Glutamatergic neuron (in vitro differentiated cells): ENCODE data around the gene MATK. TPM values are rescaled to one million over a fixed set of nuclear protein-coding genes. Genes with fewer than 3 reads are reported as not detected.

Source experiments
- DNase-seq: peaks from one replicate; pipeline ENCODE4 v3.0.0; 2022
- H3K27ac Mint-ChIP-seq: one replicate; pipeline ENCODE4 v1.8.0; 2020; ENCODE audit warnings: mild to moderate bottlenecking, mixed read lengths, inconsistent platforms; ENCODE audit not compliant: unreplicated experiment
- H3K27me3 Mint-ChIP-seq: one replicate; pipeline ENCODE4 v1.8.0; 2020; ENCODE audit warnings: mild to moderate bottlenecking, moderate library complexity, mixed read lengths, inconsistent platforms; ENCODE audit not compliant: unreplicated experiment
- H3K36me3 Mint-ChIP-seq: one replicate; pipeline ENCODE4 v1.8.0; 2020; ENCODE audit warnings: mild to moderate bottlenecking, mixed read lengths, inconsistent platforms; ENCODE audit not compliant: unreplicated experiment
- H3K4me1 Mint-ChIP-seq: one replicate; pipeline ENCODE4 v1.8.0; 2020; ENCODE audit warnings: mild to moderate bottlenecking, low read depth, mixed read lengths, inconsistent platforms; ENCODE audit not compliant: unreplicated experiment
- H3K4me3 Mint-ChIP-seq: one replicate; pipeline ENCODE4 v1.8.0; 2020; ENCODE audit warnings: mild to moderate bottlenecking, mixed read lengths, inconsistent platforms; ENCODE audit not compliant: unreplicated experiment
- H3K9me3 Mint-ChIP-seq: one replicate; pipeline ENCODE4 v1.8.0; 2020; ENCODE audit warnings: mild to moderate bottlenecking, moderate library complexity, mixed read lengths, inconsistent platforms; ENCODE audit not compliant: unreplicated experiment
- total RNA-seq: library from RNA; stranded (reverse); fragmentation: NEBNext Ultra II Directional; extraction: Animal tissue kit (Norgen Biotek cat#: 25700); gene quantifications from one replicate; pipeline ENCODE4 v1.2.1, GENCODE V29; 2021; ENCODE audit not compliant: unreplicated experiment
- TF ChIP-seq, protein P1 (sequence below): fragments of 200-600 bp; sonication (generic); IDR thresholded peaks from one replicate; pipeline ENCODE4 v1.5.0; 2021; ENCODE audit not compliant: partially characterized antibody, unreplicated experiment

MATK gene
- total RNA-seq, 1 donor from 2014 or later = not detected

DNA sequence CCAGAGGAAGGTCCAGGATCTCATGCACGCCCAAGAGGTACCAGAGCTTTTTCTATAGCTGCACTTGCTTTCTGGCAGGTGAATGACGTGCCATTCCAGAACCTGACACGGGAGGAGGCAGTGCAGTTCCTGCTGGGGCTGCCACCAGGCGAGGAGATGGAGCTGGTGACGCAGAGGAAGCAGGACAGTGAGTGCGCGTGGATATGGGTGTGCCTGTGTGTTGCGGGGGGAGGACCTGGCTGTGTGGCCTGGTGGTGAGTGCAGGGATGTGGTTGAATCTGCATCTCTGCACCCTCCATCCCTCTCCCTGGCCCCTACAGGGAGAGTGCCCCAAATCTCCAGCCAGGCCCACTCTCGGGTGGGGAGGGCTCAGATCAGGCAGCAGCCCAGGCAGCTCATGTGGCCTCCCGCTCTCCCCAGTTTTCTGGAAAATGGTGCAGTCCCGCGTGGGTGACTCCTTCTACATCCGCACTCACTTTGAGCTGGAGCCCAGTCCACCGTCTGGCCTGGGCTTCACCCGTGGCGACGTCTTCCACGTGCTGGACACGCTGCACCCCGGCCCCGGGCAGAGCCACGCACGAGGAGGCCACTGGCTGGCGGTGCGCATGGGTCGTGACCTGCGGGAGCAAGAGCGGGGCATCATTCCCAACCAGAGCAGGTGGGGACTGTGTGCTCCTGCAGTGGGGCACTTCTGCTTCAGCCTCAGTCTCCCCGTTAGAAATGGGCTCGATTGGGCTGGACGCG lies 47.5 kb downstream of the MATK start:
- TF ChIP-seq, protein P1, sequence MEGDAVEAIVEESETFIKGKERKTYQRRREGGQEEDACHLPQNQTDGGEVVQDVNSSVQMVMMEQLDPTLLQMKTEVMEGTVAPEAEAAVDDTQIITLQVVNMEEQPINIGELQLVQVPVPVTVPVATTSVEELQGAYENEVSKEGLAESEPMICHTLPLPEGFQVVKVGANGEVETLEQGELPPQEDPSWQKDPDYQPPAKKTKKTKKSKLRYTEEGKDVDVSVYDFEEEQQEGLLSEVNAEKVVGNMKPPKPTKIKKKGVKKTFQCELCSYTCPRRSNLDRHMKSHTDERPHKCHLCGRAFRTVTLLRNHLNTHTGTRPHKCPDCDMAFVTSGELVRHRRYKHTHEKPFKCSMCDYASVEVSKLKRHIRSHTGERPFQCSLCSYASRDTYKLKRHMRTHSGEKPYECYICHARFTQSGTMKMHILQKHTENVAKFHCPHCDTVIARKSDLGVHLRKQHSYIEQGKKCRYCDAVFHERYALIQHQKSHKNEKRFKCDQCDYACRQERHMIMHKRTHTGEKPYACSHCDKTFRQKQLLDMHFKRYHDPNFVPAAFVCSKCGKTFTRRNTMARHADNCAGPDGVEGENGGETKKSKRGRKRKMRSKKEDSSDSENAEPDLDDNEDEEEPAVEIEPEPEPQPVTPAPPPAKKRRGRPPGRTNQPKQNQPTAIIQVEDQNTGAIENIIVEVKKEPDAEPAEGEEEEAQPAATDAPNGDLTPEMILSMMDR = no peak
- peaks cover 1% of the 10 kb centered on the region for H3K36me3 Mint-ChIP-seq
- H3K4me1 Mint-ChIP-seq = peaks cover 2% of the 10 kb centered on the region
- no peak for DNase-seq
- no peak overlapping the region for H3K4me3 Mint-ChIP-seq
- peaks cover 1% of the 10 kb centered on the region for H3K27me3 Mint-ChIP-seq
- peaks cover 2% of the 10 kb centered on the region for H3K9me3 Mint-ChIP-seq
- no peak overlapping the region for H3K27ac Mint-ChIP-seq

DNA sequence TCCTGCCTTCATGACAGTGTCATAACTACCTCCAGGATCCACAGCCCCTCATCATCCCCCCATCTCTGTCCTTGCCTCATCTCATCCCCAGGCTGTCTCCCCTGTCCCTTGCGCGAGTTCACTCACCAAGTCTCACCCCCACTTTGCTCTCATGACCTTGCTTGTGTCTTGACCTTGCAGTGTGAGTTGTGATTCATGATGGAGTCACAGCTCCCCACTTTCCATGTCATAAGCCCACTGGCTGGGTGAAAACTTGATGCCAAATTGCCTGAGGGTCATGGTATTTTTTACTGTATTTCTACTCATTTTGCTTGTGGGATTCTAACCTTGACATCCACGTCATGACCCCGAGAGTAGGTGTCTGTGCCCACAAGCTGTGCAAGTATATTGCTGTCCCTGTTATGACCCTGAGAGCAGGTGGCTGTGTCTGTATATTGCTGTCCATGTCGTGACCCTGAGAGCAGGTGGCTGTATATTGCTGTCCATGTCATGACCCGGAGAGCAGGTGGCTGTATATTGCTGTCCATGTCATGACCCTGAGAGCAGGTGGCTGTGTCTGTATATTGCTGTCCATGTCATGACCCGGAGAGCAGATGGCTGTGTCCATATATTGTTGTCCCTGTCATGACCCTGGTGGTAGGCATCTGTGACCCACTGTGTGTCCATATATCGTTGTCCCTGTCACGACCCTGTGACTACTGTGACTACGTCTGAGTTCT lies 48.5 kb downstream of the MATK start:
- TF ChIP-seq, protein P1 = no peak
- Mint-ChIP-seq H3K4me3 (no peak overlapping the region), H3K27me3 (peaks cover 3% of the 10 kb centered on the region), H3K4me1 (peaks cover 4% of the 10 kb centered on the region), H3K9me3 (peaks cover 2% of the 10 kb centered on the region), H3K36me3 (peaks cover 7% of the 10 kb centered on the region), H3K27ac (no peak overlapping the region)
- DNase-seq = no peak

GRCh38 chr19:3736106-3736724 lies 50.0 kb downstream of the MATK start:
- Mint-ChIP-seq H3K4me3 (no peak overlapping the region), H3K27ac (no peak overlapping the region), H3K4me1 (peaks cover 4% of the 10 kb centered on the region), H3K9me3 (peaks cover 2% of the 10 kb centered on the region), H3K36me3 (peaks cover 7% of the 10 kb centered on the region), H3K27me3 (peaks cover 3% of the 10 kb centered on the region)
- DNase-seq = no peak
- TF ChIP-seq, protein P1 = no peak

GRCh38 chr19:3734310-3734600 lies 51.9 kb downstream of the MATK start:
- H3K27me3 Mint-ChIP-seq = peaks cover 3% of the 10 kb centered on the region
- H3K4me1 Mint-ChIP-seq = peaks cover 4% of the 10 kb centered on the region
- H3K9me3 Mint-ChIP-seq = peaks cover 2% of the 10 kb centered on the region
- no peak overlapping the region for H3K27ac Mint-ChIP-seq
- no peak overlapping the region for H3K4me3 Mint-ChIP-seq
- TF ChIP-seq, protein P1 = no peak
- DNase-seq = no peak
- H3K36me3 Mint-ChIP-seq = peaks cover 7% of the 10 kb centered on the region
